Measurements from ENCODE around the gene INTS6L. TPM values are rescaled to one million over a fixed set of nuclear protein-coding genes. Genes with fewer than 3 reads are reported as not detected.
A peak's percentile ranks its signal among the peaks of the same experiment; 100 is the strongest.

The INTS6L gene
- polyA plus RNA-seq, 3 donors = 2.7 to 29.0 (median 3.0) TPM

GRCh38 chrX:135528756-135529155 lies 8.3 kb downstream of the INTS6L start:
- H3K36me3 ChIP-seq (replicated peaks in 1 of 2; ENCODE audit: control insufficient read depth in 1 of 2, insufficient read depth in 2 of 2, low read length in 2 of 2) = no peaks in the 10 kb centered on the region
- Mint-ChIP-seq H3K27me3 (ENCODE audit: low read depth in 3 of 3) (peaks cover 0 to 7% (median 0%) of the 10 kb centered on the region in 3 donors), H3K4me1 (peaks cover 29% of the 10 kb centered on the region), H3K36me3 (peaks cover 4 to 11% of the 10 kb centered on the region in 2 donors), H3K27ac (no peak overlapping the region), H3K9me3 (peaks cover 0 to 2% (median 0%) of the 10 kb centered on the region in 7 donors), H3K4me3 (no peak overlapping the region)
- TF ChIP-seq CTCF (IDR thresholded peaks at IDR 0.05) = no peak
- no peak overlapping the region for H2AFZ ChIP-seq (ENCODE audit: insufficient read depth, low read depth, low read length, poor library complexity, severe bottlenecking)
- peaks cover 0 to 2% of the 10 kb centered on the region in 2 donors for H3K27me3 ChIP-seq (ENCODE audit: control insufficient read depth in 2 of 2, insufficient read depth in 2 of 2, low read length in 2 of 2)
- no peak overlapping the region for H3K27ac ChIP-seq (ENCODE audit: low read depth in 1 of 2, low read length in 2 of 2)
- H4K20me1 ChIP-seq (ENCODE audit: insufficient read depth, low read length) = no peaks in the 10 kb centered on the region
- no peak overlapping the region for H3K4me2 ChIP-seq (replicated peaks; ENCODE audit: extremely low read depth, low read length, poor library complexity, severe bottlenecking)
- H3K4me1 ChIP-seq (ENCODE audit: control insufficient read depth in 1 of 2, insufficient read depth in 2 of 2, low read length in 2 of 2) = peaks cover 13 to 14% of the 10 kb centered on the region in 2 donors
- no peak overlapping the region for H3K4me3 ChIP-seq (replicated peaks in 1 of 3; ENCODE audit: low read depth in 2 of 3, low read length in 3 of 3)
- no CpG with 5 or more reads among the region's 3 CpGs for WGBS (ENCODE audit: insufficient coverage)
- intact Hi-C loops (cut with micrococcal nuclease) = no loop called here
- H3K9ac ChIP-seq (ENCODE audit: insufficient read depth, low read length, poor library complexity, severe bottlenecking) = no peak overlapping the region
- peaks cover 39% of the 10 kb centered on the region for H3K79me2 ChIP-seq (ENCODE audit: insufficient read depth, low read length)
- H3K9me3 ChIP-seq (replicated peaks in 1 of 2; ENCODE audit: control insufficient read depth in 1 of 2, insufficient read depth in 1 of 2, low read length in 2 of 2) = no peaks in the 10 kb centered on the region
- no peak for DNase-seq

- Mint-ChIP-seq H3K27ac (peak overlapping the region in 1 of 7 donors; percentile 17), H3K9me3 (peaks cover 0 to 2% (median 0%) of the 10 kb centered on the region in 7 donors), H3K36me3 (peaks cover 0 to 12% of the 10 kb centered on the region in 2 donors), H3K27me3 (ENCODE audit: low read depth in 3 of 3) (peaks cover 0 to 7% (median 0%) of the 10 kb centered on the region in 3 donors), H3K4me3 (no peak overlapping the region), H3K4me1 (peaks cover 26% of the 10 kb centered on the region)
- no peak overlapping the region for H3K27ac ChIP-seq (ENCODE audit: low read depth in 1 of 2, low read length in 2 of 2)
- H4K20me1 ChIP-seq (ENCODE audit: insufficient read depth, low read length) = no peaks in the 10 kb centered on the region
- no peak overlapping the region for H3K9ac ChIP-seq (ENCODE audit: insufficient read depth, low read length, poor library complexity, severe bottlenecking)
- H3K36me3 ChIP-seq (replicated peaks in 1 of 2; ENCODE audit: control insufficient read depth in 1 of 2, insufficient read depth in 2 of 2, low read length in 2 of 2) = no peaks in the 10 kb centered on the region
- intact Hi-C loops (cut with micrococcal nuclease) = no loop called here
- H3K9me3 ChIP-seq (replicated peaks in 1 of 2; ENCODE audit: control insufficient read depth in 1 of 2, insufficient read depth in 1 of 2, low read length in 2 of 2) = no peaks in the 10 kb centered on the region
- DNase-seq = no peak
- WGBS (ENCODE audit: insufficient coverage) = no CpG with 5 or more reads among the region's 1 CpG
- no peak for TF ChIP-seq CTCF (IDR thresholded peaks at IDR 0.05)
- H3K4me2 ChIP-seq (replicated peaks; ENCODE audit: extremely low read depth, low read length, poor library complexity, severe bottlenecking) = no peak overlapping the region
- no peak overlapping the region for H3K4me3 ChIP-seq (replicated peaks in 1 of 3; ENCODE audit: low read depth in 2 of 3, low read length in 3 of 3)
- peaks cover 0 to 2% of the 10 kb centered on the region in 2 donors for H3K27me3 ChIP-seq (ENCODE audit: control insufficient read depth in 2 of 2, insufficient read depth in 2 of 2, low read length in 2 of 2)
- H2AFZ ChIP-seq (ENCODE audit: insufficient read depth, low read depth, low read length, poor library complexity, severe bottlenecking) = no peak overlapping the region
- peaks cover 32% of the 10 kb centered on the region for H3K79me2 ChIP-seq (ENCODE audit: insufficient read depth, low read length)
- peaks cover 13 to 14% of the 10 kb centered on the region in 2 donors for H3K4me1 ChIP-seq (ENCODE audit: control insufficient read depth in 1 of 2, insufficient read depth in 2 of 2, low read length in 2 of 2)
Measured at GRCh38 chrX:135530097-135530496, 9.6 kb downstream of the INTS6L start.
